NCI-H2081 (cell line): Measurements from ENCODE around the gene FBN3.

ENCODE experiments used
- DNase-seq, 2 experiments: peaks; one replicate each; lab custom pipeline; 2025; lab: John Stamatoyannopoulos, UW

FBN3 gene

DNA sequence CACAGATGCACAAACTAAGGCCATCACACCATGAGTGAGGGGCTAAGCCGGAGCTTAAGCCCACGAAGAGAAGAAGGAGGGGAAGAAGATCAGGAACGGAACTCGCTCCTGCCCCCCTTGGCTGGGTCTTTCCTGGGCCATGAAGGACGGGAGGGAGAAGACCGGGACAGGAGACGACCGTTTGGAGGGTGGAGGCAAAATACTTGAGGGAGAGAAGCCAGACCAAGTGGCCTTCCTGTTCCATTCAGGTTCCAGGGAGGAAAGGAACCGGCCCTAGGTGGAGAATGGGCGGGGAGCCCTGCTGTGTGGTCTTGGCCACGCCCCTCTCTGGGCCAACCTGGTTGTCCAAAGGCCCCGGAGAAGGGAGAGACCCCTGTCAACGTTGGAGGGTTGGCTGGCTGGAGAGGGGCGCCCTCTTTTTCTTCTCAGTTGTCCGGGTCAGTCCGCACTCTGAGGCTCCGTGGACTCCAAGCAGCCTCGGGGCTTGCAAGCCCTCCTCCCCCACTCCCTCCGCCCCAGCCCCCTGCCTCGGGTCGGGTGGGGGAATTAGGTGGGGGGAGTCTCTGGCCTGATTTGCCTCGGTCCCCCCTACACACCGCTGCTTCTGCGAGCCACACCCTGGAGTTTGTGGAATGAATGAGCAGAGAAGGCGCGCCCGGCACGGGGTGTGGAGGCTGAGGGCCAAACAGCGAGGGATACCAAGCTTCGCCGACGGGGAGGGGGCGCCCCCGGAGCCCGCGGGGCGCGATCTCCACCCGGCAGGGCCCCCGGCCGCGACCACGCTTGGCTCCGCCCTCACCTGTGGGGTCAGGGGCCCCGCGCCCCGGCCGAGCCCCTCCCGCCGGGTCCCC, 757 bp downstream of the FBN3 start:
- no peak for DNase-seq

DNA sequence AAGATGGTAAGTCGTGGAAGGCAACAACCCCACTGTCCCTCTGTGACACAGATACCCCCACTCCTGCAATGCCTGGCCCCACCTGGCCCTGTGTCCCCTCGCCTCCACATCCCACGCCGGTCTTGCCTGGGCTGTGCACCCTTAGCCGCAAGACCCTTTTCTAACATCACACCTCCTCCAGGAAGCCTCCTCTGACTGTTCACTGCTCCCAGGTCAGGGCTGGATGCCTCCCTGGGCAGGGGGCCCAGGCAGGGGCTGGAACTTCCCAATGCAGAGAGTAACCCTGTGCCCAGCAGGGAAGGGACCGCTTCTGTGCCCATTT, 1.3 kb downstream of the FBN3 start:
- DNase-seq, result no peak

DNA sequence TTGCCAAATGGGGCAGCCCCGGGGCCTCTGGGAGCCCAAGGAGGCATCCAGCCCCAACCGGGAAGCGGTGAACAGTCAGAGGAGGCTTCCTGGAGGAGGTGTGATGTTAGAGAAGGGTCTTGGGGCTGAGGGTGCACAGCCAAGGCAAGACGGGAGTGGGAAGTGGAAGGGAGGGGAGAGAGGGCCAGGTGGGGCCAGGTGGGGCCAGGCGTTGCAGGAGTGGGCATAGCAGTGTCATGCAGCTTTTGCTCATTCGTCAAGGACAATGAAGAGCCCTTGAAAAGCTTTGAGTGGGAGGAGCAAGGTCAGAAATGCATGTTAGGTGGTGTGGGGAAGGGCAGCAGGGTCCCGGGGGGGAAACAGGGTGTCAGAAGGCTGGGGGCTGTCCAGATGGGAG, 1.8 kb downstream of the FBN3 start:
- DNase-seq, result no peak

DNA sequence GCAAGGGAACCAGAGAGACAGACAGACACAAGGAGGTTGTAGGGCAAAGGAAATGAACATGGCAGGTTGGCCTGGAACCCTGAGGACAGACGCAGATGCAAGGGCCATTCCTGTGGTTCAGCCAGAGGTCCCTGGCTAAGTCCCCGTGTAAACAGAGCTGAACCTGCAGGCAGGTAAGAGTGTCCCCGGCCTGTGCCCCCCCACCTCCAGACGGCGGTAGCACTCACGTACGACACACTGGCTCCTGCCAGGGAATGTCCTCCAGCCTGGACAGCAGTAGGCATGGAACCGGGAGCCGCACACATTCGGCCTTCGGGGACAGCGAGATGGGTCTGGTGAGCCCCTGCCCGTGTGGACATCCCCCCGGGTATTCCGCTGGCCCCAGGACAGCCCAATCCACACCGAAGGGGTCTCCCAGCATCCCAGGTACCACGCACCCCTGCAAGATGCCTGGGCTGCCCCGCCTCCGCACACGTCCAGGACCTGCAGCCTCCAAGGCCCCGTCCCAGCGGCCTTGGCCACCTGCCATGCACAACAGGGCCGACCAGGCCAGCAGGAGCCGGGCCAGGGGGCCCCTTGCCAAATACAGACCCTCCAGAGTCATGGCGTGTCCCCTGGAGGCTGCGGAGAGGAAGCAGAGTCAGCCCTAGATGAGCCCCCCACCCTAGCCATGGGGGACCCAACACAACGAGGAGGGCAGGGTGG, 2.4 kb downstream of the FBN3 start:
- no peak for DNase-seq

DNA sequence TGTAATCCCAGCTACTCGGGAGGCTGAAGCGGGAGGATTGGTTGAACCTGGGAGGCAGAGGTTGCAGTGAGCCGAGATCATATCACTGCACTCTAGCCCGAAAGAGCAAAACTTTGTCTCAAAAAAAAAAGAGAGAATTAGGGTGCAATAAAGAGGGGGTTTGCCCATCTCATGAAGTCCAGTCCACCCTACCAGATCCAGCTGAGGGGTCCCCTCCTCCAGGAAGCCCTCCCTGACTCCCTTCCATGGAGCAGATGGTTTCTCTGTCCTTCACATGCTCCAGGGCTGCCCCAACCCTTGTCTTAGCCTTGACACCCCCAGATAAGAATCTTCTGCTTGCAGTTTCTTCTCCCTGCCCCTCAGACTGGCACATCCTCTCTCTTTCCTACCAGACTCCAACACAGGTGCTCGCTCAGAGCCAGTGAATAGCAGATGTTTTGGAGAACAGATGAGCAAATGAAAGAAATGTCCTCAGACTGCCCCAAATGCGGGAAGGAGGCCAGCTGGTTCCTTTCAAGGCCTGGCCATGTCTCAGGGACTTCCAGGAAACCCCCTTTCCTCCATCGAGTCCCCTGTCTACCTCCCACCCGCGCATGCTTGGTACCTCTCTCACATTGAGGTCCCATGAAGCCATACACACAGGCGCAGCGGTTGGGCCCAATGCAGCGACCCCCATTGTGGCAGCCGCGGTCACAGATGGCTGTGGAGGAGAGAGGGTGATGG, 5.0 kb downstream of the FBN3 start:
- no peak for DNase-seq

DNA sequence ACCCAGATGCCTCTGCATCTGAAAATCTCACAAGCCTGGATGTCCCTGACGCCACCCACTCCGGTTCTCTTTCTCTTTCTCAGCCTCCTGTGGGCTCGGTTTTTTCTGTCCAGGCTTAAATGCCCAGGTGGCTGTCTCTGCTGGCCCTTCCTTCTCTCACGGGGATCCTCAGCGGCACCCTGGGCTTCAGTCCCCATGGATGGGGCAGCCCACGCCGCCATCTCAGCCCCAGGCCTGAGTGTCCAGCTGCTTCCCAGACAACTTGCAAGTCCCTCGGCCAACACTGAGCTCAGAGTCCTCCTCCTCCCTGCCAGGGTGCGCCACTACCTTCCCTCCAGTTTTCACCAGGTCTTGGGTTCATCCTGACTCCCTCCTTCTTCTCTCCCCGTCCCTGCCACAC, 6.4 kb downstream of the FBN3 start:
- DNase-seq, result no peak

DNA sequence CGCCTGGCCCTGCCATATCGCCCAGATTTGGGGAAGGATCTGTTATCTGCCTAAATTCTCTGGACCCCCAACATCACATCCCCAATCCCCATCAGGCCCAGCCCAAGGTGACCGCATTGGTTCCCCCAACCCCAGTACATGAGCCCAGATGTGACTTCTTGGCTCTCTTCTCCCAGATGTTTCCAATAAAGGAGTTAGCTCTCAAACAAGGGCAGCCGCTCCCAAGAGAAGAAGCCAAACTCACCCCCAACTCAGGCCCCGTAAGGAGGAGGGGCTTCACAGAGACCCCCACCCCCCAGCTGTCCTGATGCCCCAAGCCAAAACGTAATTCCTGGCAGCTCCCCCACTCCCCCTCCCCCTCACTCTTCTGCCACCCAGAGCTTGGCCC, 6.9 kb downstream of the FBN3 start:
- DNase-seq, result no peak

DNA sequence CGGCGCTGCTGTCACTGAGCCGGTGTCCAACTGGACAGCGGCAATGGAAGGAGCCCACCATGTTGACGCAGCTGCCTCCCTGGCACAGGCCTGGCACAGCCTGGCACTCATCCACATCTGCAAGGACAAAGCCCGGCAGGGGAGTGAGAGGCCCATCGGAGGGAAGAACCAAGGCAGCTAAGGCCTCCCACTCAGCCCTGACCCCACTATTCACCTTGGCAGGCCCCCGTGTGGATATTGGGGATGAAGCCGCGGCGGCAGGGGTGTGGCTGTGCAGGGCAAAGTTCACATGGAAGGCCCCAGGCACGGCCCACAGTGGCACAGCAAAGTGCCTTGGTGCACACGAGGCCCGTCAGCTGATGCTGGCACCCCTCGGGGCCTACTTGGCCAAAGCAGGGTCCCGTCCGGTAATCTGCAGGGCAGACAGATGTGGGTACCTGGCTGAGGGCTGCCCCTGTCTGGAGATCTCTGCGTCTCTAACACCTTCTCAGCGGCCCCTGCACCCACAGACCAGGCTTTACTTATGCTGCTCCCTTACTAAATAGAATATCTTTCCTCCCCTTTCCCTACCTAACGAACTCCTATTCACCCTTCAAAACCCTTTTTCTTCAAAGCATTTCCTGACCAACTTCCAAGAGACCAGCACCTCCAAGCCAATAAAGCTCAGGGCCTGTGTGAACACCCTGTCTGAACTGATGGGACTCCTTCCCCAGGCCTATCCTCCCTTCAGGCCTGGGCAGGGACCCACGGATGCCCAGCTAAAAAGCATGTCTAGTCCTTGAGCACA, 7.5 kb downstream of the FBN3 start:
- no peak for DNase-seq

DNA sequence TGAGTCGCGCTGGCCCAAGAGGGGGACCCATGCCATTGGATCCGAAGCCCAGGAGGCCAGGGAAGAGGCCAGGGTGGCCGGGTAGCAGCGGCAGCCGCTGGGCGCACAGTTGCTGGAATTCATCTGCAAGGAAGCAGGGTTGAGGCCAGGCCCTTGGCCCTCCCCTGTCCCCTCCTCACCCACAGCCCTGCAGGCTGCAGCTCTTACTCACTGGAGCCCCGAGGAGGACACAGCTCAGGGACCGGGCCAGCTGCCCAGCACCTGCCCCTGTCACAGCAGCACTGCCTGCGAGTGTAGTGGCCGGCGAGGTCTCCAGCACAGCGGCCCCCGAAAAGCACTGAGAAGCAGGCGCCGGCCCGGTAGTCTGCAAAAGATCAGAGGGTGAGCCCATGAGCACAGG, 11.2 kb downstream of the FBN3 start:
- no peak for DNase-seq

DNA sequence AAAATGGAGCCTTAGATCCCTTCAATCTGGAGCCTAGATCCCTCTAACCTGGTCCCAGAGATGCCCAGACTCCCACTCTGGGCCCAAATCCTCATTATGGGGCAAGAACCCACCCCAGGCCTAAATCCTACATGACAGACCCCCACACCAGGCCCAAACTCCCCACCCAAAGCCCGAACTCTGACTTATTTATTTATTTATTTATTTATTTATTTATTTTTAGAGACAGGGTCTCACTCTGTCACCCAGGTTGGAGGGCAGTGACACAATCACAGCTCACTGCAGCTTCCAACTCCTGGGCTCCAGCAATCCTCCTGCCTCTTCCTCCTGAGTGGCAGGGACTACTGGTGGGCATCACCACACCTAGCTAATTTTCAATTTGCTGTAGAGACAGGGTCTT, 12.0 kb downstream of the FBN3 start:
- no peak for DNase-seq

DNA sequence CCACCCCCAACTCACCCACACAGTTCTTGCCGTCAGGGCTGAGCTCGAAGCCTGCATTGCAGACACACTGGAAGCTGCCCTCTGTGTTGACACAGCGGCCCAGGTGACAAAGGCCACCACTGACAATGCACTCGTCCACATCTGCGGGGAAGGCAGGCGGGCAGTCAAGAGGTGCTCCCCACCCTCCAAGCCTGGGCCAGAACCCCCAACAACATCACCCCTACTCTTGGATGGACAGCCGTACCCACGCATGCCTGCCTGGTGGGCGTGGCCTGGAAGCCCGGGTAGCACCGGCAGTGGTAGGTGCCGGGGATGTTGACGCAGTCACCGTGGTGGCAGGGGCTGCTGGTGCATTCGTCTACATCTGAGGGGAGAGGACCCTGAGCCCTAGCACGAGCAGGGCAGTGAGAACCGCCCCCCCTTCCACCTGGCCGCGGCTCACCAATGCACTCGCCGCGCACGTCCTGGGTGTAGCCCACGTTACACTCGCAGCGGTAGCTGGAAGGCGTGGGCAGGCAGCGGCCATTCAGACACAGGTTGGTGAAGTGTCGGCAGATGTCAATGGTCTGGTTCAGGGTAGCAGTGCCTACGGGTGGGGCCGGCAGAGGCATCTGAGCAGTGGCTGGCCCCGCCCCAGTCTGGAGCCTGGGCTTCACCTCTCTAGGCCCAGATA, 13.3 kb downstream of the FBN3 start:
- no peak for DNase-seq

DNA sequence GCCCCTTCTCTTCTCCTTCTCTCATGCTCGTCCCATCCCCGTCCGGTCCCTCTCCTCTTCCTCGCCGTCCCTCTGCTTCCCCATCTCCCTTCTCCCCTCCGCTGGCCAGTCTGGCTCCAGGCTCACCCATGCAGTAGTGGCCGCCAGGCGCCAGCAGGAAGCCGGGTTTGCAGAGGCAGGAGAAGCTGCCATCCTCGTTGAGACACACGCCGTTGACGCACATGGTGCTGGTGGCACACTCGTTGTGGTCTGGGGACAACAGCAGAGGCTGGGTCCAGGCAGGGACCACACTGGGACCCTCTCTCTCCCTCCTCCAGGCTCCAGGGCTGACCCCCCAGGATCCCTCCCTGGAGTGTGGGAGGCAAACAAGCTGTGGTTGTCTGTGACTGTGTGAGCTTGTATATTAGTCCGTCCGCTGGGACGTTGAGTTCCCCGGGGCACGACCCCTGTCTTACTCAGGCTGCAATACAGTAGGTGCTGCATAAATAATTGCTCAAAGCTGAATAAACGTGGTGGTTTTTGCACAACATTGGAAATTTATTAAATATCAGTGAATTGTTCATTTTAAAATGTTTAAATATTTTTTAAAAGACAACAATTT, 16.4 kb downstream of the FBN3 start:
- no peak for DNase-seq

DNA sequence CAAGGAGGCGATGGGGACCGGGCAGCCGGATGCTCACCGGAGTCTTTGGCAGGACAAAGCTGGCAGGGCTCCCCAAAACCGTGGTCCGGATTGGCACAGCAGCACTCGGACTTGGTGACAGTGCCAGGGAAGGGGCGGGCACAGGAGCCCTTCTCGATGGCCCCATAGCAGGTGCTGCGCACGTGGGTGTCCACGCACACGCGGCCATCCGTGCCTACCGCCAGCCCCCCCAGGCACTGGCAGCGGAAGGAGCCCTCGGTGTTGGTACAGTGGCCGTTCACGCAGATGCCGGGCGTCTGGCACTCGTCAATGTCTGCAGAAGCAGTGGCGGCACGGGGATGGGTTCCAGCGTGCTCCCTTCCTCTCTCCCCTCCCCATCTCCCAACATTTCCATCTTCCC, 17.9 kb downstream of the FBN3 start:
- DNase-seq, result no peak

DNA sequence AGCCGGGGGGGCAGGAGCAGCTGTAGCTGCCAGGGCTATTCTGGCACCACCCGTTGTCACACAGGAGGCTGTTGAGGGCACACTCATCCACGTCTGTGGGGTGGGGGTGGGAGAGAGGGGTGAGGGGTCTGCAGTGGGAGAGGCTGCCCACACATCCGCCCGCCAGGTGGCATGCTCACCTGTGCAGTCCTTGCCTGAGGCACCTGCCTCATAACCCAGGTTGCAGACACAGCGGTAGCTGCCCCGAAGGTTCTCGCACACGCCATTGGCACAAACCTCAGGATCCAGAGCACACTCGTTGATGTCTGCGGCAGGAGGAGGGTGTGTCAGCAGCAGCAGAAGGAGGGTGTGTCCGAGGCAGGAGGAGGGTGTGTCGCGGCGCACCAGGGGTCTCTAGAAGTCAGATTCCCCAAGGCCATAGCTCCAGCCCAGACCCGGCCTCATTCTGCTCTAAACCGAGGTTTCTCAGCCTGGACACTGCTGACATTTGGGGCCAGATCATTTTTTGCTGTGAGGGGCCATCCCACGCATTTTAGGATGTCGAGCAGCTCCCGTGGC, 20.3 kb downstream of the FBN3 start:
- no peak for DNase-seq

DNA sequence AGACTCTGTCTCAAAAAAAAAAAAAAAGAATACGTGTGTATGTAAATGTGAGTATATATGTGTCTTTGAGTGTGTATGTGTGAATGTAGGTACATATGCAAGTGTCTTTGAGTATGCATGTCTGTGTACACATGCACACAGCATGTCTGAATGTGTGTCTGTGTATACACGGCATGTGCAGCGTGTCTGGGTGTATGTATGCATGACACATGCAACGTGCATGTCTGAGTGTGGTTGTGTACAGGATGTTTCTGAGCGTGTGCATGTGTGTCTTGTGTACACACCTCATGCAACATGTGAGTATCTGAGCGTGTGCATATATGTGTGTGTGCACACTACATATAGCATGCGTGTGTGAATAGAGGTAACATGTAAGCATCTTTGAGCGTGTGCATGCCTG, 20.8 kb downstream of the FBN3 start:
- no peak for DNase-seq

DNA sequence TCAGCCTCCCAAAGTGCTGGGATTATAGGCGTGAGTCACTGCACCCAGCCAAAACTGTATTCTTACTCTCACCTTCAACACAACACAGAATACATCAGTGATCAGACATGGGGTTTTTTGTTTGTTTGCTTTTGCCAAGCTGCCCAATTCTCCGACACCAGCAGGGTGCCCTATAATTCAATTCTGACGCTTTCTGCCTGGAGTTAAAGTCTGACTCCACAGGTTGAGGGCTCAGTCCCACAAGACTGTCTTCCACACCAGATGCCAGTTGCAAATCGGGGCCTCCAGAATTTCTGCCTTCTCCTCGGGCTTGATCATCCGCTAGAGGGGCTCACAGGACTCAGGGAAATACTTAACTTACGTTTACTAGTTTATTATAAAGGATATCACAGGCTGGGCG, 22.1 kb downstream of the FBN3 start:
- no peak for DNase-seq

DNA sequence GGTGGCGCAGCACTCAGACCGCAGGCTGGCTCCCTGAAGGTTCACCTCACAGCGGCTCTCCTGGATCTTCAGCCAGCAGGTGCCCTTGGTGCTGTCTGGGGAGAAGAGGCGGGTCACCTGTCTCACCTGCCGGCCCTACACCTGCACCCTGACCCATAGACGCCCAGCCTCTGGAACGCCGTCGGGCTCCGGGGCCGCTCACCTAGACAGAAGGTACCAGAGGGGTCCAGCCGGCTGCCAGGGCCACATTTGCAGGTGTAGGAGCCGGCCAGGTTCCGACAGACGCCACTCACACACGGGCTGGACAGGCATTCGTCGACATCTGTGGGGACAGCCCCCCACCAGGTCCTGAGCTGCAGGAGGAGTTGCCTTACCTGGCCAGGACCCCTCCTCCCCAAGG, 22.9 kb downstream of the FBN3 start:
- DNase-seq, result no peak

DNA sequence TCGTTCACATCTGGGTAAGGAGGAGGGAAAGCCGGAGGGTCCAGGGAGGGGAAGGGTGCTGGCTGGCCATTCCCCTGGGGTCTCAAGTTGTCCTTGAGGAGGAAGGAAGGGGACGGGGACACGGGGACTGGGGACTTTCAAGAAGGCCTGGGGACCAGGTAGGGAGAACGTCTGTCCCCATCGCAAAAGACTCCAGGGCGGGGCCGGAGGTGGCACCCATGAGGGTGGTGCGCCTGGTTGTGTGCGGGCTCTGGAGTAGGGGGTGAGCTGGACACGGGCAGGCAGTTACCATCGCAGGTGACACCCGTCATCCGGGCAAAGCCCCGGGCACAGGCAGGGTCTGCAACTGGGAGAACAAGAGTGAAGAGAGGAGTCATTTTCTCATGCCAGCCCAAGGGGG, 23.4 kb downstream of the FBN3 start:
- no peak for DNase-seq

DNA sequence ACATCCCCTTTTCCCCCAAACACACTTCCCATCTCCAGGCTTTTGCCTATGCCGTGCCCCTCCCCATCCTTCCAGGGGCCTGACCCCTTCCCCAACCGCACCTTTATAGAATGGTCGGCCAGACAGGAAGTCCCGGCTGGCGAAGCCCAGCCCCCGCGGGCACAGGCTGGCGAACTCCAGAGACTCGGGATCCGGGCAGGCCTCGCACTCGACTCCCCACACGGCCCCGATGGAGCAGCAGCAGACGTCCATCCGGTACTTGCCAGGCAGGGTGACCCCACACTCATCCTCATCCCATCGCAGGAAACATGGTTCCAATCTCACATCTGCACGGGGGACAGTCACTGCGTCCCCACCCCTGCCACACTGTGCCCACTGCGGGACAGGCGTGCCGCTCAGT, 25.7 kb downstream of the FBN3 start:
- DNase-seq, result no peak

DNA sequence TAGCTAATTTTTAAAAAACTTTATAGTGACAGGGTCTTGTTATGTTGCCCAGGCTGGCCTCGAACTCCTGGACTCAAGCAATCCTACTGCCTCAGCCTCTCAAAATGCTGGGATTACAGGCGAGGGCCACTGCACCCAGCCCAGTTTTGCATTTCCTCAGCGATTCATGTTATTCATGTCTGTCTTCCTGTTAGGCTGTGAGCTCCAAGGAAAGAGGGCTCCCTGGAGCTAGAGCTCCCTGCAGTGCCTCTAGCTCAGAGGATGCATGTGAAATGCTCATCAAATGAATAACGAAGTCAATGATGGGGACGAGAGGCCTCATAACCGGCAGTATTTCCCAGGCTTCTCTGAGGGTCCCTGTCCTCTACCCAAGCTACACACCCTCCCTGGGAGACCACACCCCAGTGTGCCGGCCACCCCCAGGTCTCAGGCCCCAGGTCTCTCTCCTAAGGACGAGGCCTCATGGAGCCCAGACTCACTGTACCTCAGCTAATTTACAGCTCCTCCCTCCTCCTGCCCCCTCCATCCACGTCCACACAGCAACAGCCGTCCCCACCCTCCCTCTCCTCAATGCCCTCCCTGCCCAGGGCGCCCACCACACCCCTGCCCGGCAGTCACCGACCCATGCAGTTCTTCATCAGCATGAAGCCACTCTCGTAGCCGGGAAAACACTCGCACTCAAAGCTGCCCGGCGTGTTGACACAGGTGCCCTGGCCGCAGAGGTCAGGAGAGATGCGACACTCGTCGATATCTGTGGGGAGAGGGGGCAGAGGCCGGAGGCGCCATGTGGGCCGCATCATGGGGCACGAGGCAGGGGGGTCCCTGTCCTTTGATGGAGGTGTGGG, 28.5 kb downstream of the FBN3 start:
- no peak for DNase-seq
